GM21528 (cell line): ENCODE measurements around the gene RBCK1.

Experiments
- ATAC-seq: cut with Tn5 transposase; IDR thresholded peaks from one replicate; pipeline ENCODE4 v1.9.1; 2021; ENCODE audit warnings: mild to moderate bottlenecking, moderate library complexity; ENCODE audit not compliant: unreplicated experiment, low FRiP score

Gene RBCK1

GRCh38 chr20:415820-416322 lies 7.8 kb downstream of the RBCK1 start:
- ATAC-seq = no peak

- no peak for ATAC-seq
Observed at GRCh38 chr20:416950-417800, 9.1 kb downstream of the RBCK1 start.

DNA sequence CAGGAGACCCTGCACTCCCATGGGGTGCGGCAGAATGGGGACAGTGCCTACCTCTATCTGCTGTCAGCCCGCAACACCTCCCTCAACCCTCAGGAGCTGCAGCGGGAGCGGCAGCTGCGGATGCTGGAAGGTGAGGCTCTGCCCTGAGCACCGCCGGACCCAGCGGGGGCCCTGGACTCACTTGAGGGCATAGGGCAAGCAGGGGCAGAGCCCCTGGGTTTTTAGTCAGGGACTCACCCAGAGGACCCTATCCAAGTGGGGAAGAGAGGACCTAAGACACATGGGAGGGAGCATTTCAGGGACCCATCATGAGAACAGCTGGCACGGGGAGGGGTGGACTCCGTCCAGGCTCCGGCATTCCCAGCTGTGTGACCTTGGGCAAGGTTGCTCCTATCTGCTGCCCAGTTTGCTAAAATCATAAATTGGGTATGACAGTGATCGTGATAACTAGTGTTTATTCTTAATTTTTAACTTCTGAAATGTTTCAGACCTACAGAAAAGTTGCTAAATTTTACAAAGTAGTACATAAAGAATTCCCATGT lies 9.8 kb downstream of the RBCK1 start:
- ATAC-seq = no peak

DNA sequence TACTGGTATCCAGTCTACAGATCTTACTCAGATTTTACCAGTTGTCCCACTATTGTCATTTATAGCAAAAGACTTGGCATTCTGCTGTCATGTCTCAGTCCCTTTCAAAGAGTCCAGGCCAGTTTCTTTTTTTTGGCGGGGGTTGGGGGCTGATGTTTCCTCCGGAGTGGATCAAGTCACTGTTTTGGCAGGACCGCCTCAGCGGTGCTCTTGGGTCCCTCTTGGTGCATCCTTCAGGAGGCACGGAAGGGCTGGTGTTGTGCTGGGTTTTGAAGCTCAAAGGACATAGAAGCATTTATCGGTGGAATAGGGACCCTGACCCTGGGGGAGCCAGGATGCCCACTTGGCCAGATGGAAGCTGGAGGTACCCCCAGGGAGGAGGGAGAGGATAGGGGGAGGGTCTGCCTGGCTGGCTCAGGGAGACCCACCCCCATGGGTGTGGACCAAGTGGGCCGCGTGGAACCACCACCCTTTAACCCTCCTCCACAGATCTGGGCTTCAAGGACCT lies 10.8 kb downstream of the RBCK1 start:
- ATAC-seq = no peak

- no peak for ATAC-seq
Observed at GRCh38 chr20:419556-420165, 11.6 kb downstream of the RBCK1 start.

DNA sequence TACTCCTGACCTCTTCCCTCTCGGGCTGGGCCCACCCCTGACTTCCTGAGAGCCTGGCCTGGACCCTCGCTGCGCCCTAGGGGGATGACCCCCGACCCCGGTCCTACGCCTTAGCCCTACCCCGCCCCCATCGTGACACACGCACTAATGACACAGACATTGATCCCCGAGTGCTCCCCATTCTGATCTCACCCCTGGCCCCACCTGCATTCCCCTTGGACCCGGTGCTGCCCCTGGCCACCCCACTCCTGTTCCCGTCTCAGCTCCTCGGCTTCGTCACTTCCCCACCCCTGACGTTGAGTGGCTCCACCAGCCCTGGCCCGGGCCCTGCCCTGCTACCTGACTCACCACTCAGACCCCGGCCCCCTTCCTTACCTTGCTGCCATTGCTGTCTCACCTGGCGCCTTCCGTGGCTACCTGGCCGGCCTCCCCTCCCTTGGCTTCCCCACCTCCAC lies 12.1 kb downstream of the RBCK1 start:
- ATAC-seq = no peak

- no peak for ATAC-seq
Observed at GRCh38 chr20:420721-421574, 12.8 kb downstream of the RBCK1 start.

- ATAC-seq = no peak
Observed at GRCh38 chr20:421685-422250, 13.7 kb downstream of the RBCK1 start.

- no peak for ATAC-seq
Observed at GRCh38 chr20:426566-426965, 18.5 kb downstream of the RBCK1 start.

DNA sequence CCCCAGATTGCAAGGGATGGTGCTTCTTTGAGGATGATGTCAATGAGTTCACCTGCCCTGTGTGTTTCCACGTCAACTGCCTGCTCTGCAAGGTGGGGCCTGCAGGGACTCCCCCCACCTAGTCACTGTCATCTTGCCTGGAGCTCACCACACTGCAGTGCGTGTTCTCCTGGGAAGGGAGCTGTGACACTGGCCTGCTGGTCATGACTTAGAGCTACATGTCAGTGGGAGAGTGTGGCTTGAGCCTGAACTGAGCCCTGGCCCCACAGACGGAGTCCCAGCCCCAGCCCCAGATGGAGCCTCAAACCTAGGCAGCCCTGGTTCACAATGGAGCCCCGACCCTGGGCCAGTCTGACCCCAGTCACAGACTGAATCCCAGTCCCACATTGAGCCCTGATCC lies 19.3 kb downstream of the RBCK1 start:
- ATAC-seq = no peak

- ATAC-seq = no peak
Observed at GRCh38 chr20:427849-428657, 20.0 kb downstream of the RBCK1 start.

GRCh38 chr20:428658-429200 lies 20.6 kb downstream of the RBCK1 start:
- no peak for ATAC-seq

DNA sequence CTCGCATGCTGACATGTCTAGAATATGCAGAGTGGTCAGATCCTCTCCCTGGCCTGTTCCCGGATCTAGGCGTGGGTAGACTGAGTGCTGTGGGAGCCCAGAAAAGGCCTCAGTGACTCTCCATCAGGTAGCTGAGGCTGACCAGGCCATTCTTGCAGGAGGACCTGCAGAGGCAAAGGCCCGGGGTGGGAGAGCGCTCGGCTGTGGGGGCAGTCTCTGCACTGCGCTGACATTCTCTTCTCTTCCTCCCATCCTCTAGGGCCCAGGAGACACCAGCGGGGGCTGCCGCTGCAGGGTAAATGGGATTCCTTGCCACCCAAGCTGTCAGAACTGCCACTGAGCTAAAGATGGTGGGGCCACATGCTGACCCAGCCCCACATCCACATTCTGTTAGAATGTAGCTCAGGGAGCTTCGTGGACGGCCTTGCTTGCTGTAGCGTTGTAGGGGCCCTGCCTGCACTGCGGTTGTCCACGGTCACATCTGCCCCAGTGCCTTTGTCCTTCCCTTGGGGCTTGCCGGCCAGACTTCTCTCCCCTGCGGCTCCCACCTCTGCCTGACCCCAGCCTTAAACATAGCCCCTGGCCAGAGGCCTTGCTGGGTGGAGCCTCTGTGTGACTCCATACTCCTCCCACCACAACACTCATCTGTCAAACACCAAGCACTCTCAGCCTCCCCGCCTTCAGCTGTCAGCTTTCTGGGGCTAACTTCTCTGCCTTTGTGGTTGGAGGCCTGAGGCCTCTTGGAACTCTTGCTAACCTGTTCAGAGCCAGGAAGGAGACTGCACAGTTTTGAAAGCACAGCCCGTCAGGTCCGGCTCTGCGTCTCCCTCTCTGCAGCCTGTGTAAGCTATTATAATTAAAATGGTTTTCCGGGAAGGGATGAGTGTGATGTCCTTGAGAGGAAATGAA lies 22.2 kb downstream of the RBCK1 start:
- no peak for ATAC-seq

DNA sequence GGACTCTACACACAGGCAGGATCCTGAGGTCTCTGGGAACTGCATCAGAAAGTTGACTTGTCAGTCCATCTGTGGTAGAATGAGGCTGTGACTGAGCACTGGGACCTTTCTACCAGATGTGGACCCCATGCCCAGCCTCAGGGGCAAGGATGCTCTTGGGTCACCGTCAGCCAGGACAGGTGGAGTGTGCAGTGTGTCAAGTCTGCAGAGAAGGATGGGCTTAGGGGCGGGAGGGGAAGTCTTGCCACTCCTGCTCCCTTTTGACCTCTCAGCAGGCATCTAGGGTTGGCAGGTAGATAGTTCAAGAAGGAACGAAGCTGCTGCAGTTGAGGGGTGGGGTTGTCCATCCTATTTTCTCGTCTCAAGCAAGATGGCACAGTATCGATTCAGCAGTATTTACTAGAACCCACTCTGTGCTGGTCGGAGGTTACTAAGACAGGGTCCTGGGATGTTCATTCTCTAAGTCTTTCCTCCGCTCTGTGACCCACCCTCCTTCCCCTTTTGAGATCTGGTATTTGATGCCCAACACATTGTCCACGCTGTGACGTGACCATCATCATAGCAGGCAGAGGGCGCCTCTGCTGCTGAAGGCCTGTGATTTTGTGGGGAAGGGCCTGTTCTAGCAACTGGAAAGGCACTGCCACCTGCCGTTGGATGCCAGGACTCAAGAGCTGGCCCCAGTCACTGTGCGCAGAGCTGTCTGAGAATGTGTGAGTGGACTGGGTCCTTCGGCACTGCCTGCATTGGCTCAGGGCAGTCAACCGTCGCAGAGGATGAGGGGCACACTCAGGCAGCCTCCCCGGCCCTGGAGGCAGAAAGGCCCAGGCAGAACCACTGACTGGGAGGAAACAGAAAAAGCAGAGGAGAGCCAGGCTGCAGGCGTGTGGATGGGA lies 23.2 kb downstream of the RBCK1 start:
- ATAC-seq = no peak

- no peak for ATAC-seq
Observed at GRCh38 chr20:432208-432607, 24.1 kb downstream of the RBCK1 start.

DNA sequence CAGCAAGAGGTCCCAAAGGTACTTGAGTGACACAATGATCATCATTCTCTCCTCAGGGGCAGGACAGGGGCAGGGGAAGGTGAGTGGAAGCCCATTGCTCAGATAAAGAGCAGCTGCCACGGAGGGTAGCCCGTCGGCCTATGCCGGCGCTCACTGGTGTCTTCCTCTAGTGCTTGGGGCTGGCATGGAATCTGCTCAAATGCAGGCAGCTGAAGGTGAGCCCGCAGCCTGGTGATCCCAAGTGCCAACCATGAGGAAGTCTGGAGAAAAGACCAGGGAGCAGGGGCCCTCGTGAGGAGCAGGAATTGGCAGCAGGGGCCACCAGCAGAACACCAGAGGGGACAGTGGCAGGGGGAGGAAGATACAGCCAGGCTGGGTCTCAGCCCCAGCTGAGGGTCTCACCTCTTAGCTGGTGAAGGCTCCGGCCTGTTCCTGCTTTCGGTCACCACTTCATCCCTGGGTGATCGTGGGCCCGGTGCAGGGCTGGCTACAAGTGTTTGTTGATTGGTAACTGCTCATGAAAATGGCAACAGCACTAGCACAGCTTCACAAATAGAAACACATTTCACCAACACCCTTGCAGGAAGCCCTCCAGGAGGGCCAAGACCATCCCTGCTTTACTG lies 24.7 kb downstream of the RBCK1 start:
- ATAC-seq = no peak
